HG03025 (cell line): ENCODE data around the gene TMEM237.
"Not testable (repeated sequence)": the region's sequence is repeated elsewhere in the genome, so short reads cannot be mapped to it uniquely, and the experiment has no call there.

ENCODE experiments used
- ATAC-seq: cut with Tn5 transposase; IDR thresholded peaks from one replicate; pipeline ENCODE4 v1.9.1; 2021; ENCODE audit warnings: mild to moderate bottlenecking, moderate library complexity; ENCODE audit not compliant: unreplicated experiment, low FRiP score

Gene TMEM237

GRCh38 chr2:201643216-201643890, at the start of gene TMEM237:
TSS of gene TMEM237 (minus strand) at chr2:201643503. CDS start at chr2:201643400, 103 bp downstream.
- peak; percentile 33 for ATAC-seq

GRCh38 chr2:201685156-201685555, 41.9 kb upstream of the TMEM237 start:
- ATAC-seq = no peak

- ATAC-seq = no peak
Observed at GRCh38 chr2:201680743-201681142, 37.4 kb upstream of the TMEM237 start.

GRCh38 chr2:201678401-201678800, 35.1 kb upstream of the TMEM237 start:
- no peak for ATAC-seq

- no peak for ATAC-seq
Observed at GRCh38 chr2:201675454-201675853, 32.2 kb upstream of the TMEM237 start.

- no peak for ATAC-seq
Observed at GRCh38 chr2:201674794-201675193, 31.5 kb upstream of the TMEM237 start.

GRCh38 chr2:201674298-201674697, 31.0 kb upstream of the TMEM237 start:
- no peak for ATAC-seq

- no peak for ATAC-seq
Observed at GRCh38 chr2:201673546-201673945, 30.2 kb upstream of the TMEM237 start.

GRCh38 chr2:201671205-201671604, 27.9 kb upstream of the TMEM237 start:
- not testable (repeated sequence) for ATAC-seq

- ATAC-seq = no peak
Observed at GRCh38 chr2:201669865-201670264, 26.6 kb upstream of the TMEM237 start.

- ATAC-seq = no peak
Observed at GRCh38 chr2:201668402-201668910, 25.2 kb upstream of the TMEM237 start.

- ATAC-seq = no peak
Observed at GRCh38 chr2:201664334-201664733, 21.0 kb upstream of the TMEM237 start.

- ATAC-seq = no peak
Observed at GRCh38 chr2:201661366-201661765, 18.1 kb upstream of the TMEM237 start.

GRCh38 chr2:201660293-201660895, 17.1 kb upstream of the TMEM237 start:
- ATAC-seq = no peak

GRCh38 chr2:201656740-201657139, 13.4 kb upstream of the TMEM237 start:
- no peak for ATAC-seq

- ATAC-seq = no peak
Observed at GRCh38 chr2:201656102-201656501, 12.8 kb upstream of the TMEM237 start.

- ATAC-seq = no peak
Observed at GRCh38 chr2:201654616-201655384, 11.5 kb upstream of the TMEM237 start.

GRCh38 chr2:201653221-201653620, 9.9 kb upstream of the TMEM237 start:
- ATAC-seq = no peak

GRCh38 chr2:201649442-201649841, 6.1 kb upstream of the TMEM237 start:
- no peak for ATAC-seq

GRCh38 chr2:201647431-201647830, 4.1 kb upstream of the TMEM237 start:
- ATAC-seq = no peak

GRCh38 chr2:201644001-201644400, 698 bp upstream of the TMEM237 start:
- ATAC-seq = no peak
